ENCODE results near the gene SPAG8. TPM values are rescaled to one million over a fixed set of nuclear protein-coding genes. Genes with fewer than 3 reads are reported as not detected.

Gene SPAG8, protein sequence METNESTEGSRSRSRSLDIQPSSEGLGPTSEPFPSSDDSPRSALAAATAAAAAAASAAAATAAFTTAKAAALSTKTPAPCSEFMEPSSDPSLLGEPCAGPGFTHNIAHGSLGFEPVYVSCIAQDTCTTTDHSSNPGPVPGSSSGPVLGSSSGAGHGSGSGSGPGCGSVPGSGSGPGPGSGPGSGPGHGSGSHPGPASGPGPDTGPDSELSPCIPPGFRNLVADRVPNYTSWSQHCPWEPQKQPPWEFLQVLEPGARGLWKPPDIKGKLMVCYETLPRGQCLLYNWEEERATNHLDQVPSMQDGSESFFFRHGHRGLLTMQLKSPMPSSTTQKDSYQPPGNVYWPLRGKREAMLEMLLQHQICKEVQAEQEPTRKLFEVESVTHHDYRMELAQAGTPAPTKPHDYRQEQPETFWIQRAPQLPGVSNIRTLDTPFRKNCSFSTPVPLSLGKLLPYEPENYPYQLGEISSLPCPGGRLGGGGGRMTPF
- total RNA-seq (2.9 and 3.7 TPM in 2 replicates), polyA plus RNA-seq (4.2 and 6.1 TPM in 2 replicates)

DNA sequence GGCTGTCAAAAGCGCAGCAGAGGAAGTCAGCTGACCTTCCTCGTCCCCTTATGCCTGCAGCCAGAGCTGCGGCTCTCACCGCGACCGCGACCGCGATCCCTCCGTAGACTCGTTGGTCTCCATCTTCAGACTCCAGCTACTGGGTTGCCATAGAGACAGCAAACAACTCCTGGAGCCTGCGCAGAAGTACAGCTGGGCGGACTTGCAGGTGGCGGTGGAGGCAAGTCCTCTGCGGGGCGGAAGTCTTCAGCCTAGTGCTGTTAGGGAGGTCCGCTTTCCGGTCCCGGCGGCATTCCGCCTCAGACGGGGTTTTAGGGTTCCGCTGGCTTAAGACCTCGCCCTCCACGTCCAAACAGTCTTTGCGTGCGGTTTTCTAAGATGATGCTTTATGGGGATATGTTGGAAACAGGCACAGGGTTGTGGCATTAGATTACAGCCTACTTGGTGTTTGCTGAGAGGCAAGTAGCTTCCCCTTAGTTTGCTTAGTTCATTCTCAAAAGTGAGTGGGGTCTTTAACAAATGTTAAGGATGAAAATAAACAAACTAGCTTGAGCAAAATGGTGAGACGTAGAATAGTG lies at the start of gene SPAG8:
TSS of gene SPAG8 (minus strand) at position 238 of the 578 bp plus-strand sequence. CDS start at position 123, 115 bp downstream.
- H3K36me3 ChIP-seq: peaks cover 5% of the 10 kb centered on the region
- no peak within 1 kb of the TSS for H3K27ac ChIP-seq
- no peaks in the 10 kb centered on the region for H3K9me3 ChIP-seq (ENCODE audit: low read depth)
- peak within 1 kb of the TSS; percentile 27 for H3K4me3 ChIP-seq
- TF ChIP-seq, protein P1, sequence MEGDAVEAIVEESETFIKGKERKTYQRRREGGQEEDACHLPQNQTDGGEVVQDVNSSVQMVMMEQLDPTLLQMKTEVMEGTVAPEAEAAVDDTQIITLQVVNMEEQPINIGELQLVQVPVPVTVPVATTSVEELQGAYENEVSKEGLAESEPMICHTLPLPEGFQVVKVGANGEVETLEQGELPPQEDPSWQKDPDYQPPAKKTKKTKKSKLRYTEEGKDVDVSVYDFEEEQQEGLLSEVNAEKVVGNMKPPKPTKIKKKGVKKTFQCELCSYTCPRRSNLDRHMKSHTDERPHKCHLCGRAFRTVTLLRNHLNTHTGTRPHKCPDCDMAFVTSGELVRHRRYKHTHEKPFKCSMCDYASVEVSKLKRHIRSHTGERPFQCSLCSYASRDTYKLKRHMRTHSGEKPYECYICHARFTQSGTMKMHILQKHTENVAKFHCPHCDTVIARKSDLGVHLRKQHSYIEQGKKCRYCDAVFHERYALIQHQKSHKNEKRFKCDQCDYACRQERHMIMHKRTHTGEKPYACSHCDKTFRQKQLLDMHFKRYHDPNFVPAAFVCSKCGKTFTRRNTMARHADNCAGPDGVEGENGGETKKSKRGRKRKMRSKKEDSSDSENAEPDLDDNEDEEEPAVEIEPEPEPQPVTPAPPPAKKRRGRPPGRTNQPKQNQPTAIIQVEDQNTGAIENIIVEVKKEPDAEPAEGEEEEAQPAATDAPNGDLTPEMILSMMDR (IDR thresholded peaks at IDR 0.05; ENCODE audit: low read depth, low read length): no peak
- peak; percentile 94 to 98 for DNase-seq (ENCODE audit: low read depth in 1 of 2, low spot score in 1 of 2)
- H3K27me3 ChIP-seq: no peaks in the 10 kb centered on the region
- peaks cover 18% of the 10 kb centered on the region for H3K4me1 ChIP-seq (ENCODE audit: low read depth)

DNA sequence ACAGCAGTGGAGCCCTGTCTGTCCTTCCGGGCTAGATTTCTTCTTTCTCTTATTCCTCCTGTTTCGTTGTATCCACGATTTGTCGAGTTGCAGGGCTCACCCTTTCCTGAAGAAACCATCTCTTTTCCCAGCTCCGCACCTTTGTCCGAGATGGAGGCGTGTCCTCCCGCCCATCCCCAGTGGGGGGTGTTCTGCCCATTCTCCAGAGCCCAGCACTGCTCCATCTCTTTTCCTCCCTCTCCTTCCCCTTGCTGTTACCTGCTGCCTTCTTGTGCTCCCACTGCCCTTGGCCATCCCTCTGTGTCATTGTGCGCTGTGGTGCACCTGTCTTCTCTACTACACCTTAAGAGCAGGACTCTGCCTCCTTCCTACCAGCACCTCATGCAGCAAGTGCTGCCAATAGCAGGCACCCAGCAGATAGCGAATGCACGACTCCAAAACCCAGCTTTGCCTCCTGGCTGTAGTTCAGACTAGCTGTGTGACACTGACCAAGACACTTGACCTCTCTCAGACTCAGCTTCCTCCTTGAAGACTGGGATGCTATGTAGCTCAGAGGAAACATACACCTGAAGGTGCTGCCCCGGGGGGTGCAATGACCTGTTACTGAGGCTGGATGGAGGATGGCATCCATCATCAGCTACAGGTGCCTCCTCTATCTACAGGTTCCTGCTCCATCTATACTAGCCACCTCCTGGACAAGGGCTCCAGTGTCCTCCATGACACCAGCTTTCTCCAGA lies 49.3 kb upstream of the SPAG8 start:
- H3K36me3 ChIP-seq: no peaks in the 10 kb centered on the region
- H3K4me1 ChIP-seq (ENCODE audit: low read depth): no peaks in the 10 kb centered on the region
- TF ChIP-seq, protein P1 (IDR thresholded peaks at IDR 0.05; ENCODE audit: low read depth, low read length): no peak
- no peaks in the 10 kb centered on the region for H3K27me3 ChIP-seq
- no peak overlapping the region for H3K27ac ChIP-seq
- H3K4me3 ChIP-seq: no peak overlapping the region
- H3K9me3 ChIP-seq (ENCODE audit: low read depth): no peaks in the 10 kb centered on the region
- DNase-seq (ENCODE audit: low read depth in 1 of 2, low spot score in 1 of 2): no peak

DNA sequence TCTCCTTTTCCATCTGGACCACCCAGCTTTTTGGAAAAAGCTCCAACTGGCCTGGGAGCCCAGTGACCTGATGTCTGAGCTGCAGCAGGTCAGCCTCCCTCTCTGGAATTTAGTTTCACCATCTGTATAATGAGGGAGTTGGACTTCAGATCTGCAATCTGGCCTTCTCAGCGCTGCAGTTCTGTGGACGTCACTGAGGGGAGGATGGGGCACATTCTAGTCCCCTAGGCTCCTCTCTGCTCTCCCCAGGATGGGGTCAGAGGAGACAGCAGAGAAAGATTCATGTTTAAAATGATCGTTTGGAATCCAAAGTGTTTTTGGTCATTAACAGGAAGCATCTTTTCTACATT lies 47.9 kb upstream of the SPAG8 start:
- H3K4me1 ChIP-seq (ENCODE audit: low read depth): no peaks in the 10 kb centered on the region
- H3K36me3 ChIP-seq: no peaks in the 10 kb centered on the region
- no peak overlapping the region for H3K27ac ChIP-seq
- DNase-seq (ENCODE audit: low read depth in 1 of 2, low spot score in 1 of 2): no peak
- H3K9me3 ChIP-seq (ENCODE audit: low read depth): no peaks in the 10 kb centered on the region
- TF ChIP-seq, protein P1 (IDR thresholded peaks at IDR 0.05; ENCODE audit: low read depth, low read length): no peak
- no peaks in the 10 kb centered on the region for H3K27me3 ChIP-seq
- no peak overlapping the region for H3K4me3 ChIP-seq

DNA sequence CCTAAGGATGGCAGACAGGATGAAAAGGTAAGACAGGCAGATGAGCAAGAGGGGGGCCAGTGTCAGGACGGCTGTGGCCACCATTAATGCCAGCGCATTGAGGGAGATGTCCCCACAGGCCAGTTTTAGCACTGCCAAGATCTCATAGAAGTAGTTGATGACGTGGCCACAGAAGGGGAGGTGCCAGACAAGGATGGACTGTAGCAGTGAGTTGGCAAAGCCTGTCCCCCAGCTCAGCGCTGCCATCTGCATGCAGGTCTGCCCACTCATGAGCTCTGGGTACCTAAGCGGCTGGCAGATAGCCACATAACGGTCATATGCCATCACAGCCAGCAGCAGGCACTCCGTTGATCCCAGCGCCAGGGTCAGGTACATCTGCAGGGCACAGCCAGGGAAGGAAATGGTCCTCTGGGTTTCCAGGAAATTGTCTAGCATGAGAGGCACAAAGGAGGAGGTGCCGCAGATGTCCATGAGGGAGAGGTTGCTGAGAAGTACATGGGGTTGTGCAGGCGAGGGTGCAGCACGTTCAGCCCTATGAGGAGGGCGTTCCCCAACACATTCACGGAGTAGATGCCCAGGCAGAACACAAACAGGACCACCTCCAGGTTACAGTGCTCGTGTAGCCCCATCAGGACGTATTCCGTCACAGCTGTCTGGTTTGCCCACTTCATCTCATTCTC lies 47.4 kb upstream of the SPAG8 start:
- Histone ChIP-seq H3K36me3 (no peaks in the 10 kb centered on the region), H3K27ac (no peak overlapping the region), H3K4me3 (no peak overlapping the region), H3K4me1 (ENCODE audit: low read depth) (no peaks in the 10 kb centered on the region), H3K27me3 (no peaks in the 10 kb centered on the region), H3K9me3 (ENCODE audit: low read depth) (no peaks in the 10 kb centered on the region)
- peak in 1 of 2 donors; percentile 6 for DNase-seq (ENCODE audit: low read depth in 1 of 2, low spot score in 1 of 2)
- TF ChIP-seq, protein P1 (IDR thresholded peaks at IDR 0.05; ENCODE audit: low read depth, low read length): no peak

DNA sequence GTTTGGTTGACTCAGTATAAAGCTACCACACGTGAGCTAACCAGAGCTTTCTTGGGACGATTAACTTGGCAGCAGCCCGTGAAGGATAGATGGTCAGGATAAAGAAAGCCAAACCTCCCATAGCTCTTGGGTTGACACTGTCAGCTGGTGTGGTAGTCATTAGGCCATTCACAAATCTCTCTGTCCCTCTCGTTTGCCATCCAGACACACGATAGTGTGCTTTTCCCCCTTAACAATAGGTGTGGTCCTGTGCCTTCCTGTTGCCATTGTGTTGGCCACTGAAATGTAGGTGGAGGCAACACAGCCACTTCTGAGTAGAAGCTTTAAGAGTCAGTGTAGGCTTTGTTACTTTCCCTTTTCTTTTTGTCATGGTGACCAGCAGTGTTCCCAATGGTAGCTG lies 46.4 kb upstream of the SPAG8 start:
- Histone ChIP-seq H3K27me3 (no peaks in the 10 kb centered on the region), H3K4me3 (no peak overlapping the region), H3K4me1 (ENCODE audit: low read depth) (no peaks in the 10 kb centered on the region), H3K36me3 (no peaks in the 10 kb centered on the region), H3K9me3 (ENCODE audit: low read depth) (no peaks in the 10 kb centered on the region), H3K27ac (no peak overlapping the region)
- DNase-seq (ENCODE audit: low read depth in 1 of 2, low spot score in 1 of 2): no peak
- TF ChIP-seq, protein P1 (IDR thresholded peaks at IDR 0.05; ENCODE audit: low read depth, low read length): no peak

Data from cardiac muscle cell (in vitro differentiated cells and primary cell).